Liver (tissue), 3 donors: ENCODE results near the gene GINM1.

Experiments used
- CTCF ChIP-seq: fragments of 150-350 bp; IDR thresholded peaks from 2 replicates; pipeline ENCODE4 v1.5.1; 2017; ENCODE audit warnings: improper control_type of control experiment, low read depth, low read length; ENCODE audit not compliant: missing input control
- EGR1 ChIP-seq, 2 donors: IDR thresholded peaks; 2 replicates each; pipeline ENCODE4 v1.6.1; 2016 to 2018; ENCODE audit warnings: antibody characterized with exemption in 2 of 2, low read depth in 2 of 2
- GABPA ChIP-seq, 2 donors: IDR thresholded peaks in 1 of 2; conservative IDR thresholded peaks in 1 of 2; 2 replicates each; pipeline ENCODE4 v1.6.1; 2016; ENCODE audit warnings: antibody characterized with exemption in 2 of 2, mild to moderate bottlenecking in 1 of 2, moderate library complexity in 1 of 2
- JUND ChIP-seq, 2 donors: IDR thresholded peaks; 2 replicates each; pipeline ENCODE4 v1.6.1; 2016; ENCODE audit warnings: antibody characterized with exemption in 2 of 2
- MAX ChIP-seq: IDR thresholded peaks from 2 replicates; pipeline ENCODE4 v1.6.1; 2016; ENCODE audit warnings: antibody characterized with exemption
- RAD21 ChIP-seq, 2 donors: IDR thresholded peaks; 2 replicates each; pipeline ENCODE4 v1.6.1; 2016; ENCODE audit warnings: antibody characterized with exemption in 2 of 2, mild to moderate bottlenecking in 2 of 2
- REST ChIP-seq: IDR thresholded peaks from 2 replicates; pipeline ENCODE4 v1.6.1; 2016; ENCODE audit warnings: antibody characterized with exemption, mild to moderate bottlenecking
- RXRA ChIP-seq, 2 donors: IDR thresholded peaks; 2 replicates each; pipeline ENCODE4 v1.6.1; 2017 to 2018; ENCODE audit warnings: antibody characterized with exemption in 2 of 2, mild to moderate bottlenecking in 1 of 2
- SP1 ChIP-seq: IDR thresholded peaks from 2 replicates; pipeline ENCODE4 v1.6.1; 2018; ENCODE audit warnings: antibody characterized with exemption, mild to moderate bottlenecking
- TAF1 ChIP-seq: conservative IDR thresholded peaks from 2 replicates; pipeline ENCODE4 v1.6.1; 2016; ENCODE audit warnings: antibody characterized with exemption, mild to moderate bottlenecking
- YY1 ChIP-seq: IDR thresholded peaks from 2 replicates; pipeline ENCODE4 v1.6.1; 2016; ENCODE audit warnings: antibody characterized with exemption, mild to moderate bottlenecking
- TF ChIP-seq, protein P1 (sequence below): IDR thresholded peaks from 2 replicates; pipeline ENCODE4 v1.6.1; 2016; ENCODE audit warnings: antibody characterized with exemption
- TF ChIP-seq, protein P2 (sequence below): IDR thresholded peaks from 2 replicates; pipeline ENCODE4 v1.6.1; 2016; ENCODE audit warnings: antibody characterized with exemption
- donor health status: healthy.
- donor health status: healthy.

- TF ChIP-seq CTCF = no peak
- TF ChIP-seq, protein P1, sequence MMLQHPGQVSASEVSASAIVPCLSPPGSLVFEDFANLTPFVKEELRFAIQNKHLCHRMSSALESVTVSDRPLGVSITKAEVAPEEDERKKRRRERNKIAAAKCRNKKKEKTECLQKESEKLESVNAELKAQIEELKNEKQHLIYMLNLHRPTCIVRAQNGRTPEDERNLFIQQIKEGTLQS = no peak
- TF ChIP-seq TAF1 = no peak
- TF ChIP-seq GABPA (IDR thresholded peaks at IDR 0.05 in 1 of 2, conservative IDR thresholded peaks at IDR 0.05 in 1 of 2) = no peak
- TF ChIP-seq REST = no peak
- TF ChIP-seq YY1 = peak; percentile 54
- no peak for TF ChIP-seq MAX
- no peak for TF ChIP-seq SP1
- TF ChIP-seq JUND (IDR thresholded peaks at IDR 0.05) = no peak
- no peak for TF ChIP-seq EGR1 (IDR thresholded peaks at IDR 0.05; ENCODE audit: low read depth in 2 of 2)
- no peak for TF ChIP-seq RAD21 (IDR thresholded peaks at IDR 0.05)
- TF ChIP-seq, protein P2, sequence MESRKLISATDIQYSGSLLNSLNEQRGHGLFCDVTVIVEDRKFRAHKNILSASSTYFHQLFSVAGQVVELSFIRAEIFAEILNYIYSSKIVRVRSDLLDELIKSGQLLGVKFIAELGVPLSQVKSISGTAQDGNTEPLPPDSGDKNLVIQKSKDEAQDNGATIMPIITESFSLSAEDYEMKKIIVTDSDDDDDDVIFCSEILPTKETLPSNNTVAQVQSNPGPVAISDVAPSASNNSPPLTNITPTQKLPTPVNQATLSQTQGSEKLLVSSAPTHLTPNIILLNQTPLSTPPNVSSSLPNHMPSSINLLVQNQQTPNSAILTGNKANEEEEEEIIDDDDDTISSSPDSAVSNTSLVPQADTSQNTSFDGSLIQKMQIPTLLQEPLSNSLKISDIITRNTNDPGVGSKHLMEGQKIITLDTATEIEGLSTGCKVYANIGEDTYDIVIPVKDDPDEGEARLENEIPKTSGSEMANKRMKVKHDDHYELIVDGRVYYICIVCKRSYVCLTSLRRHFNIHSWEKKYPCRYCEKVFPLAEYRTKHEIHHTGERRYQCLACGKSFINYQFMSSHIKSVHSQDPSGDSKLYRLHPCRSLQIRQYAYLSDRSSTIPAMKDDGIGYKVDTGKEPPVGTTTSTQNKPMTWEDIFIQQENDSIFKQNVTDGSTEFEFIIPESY = no peak
- no peak for TF ChIP-seq RXRA (IDR thresholded peaks at IDR 0.05)
These were observed 427 bp downstream of the GINM1 start for GRCh38 chr6:149566410-149567193.
